WI38 (cell line): Measurements from ENCODE around the gene SLC43A2.

Experiments used
- H3K4me3 ChIP-seq: 2 replicates; pipeline ENCODE4 v1.5.1; 2011; ENCODE audit warnings: low read depth, mild to moderate bottlenecking, control low read depth, low read length
- TF ChIP-seq, protein P1 (sequence below): IDR thresholded peaks from 2 replicates; pipeline ENCODE4 v1.5.1; 2012; ENCODE audit warnings: low read depth, mild to moderate bottlenecking, control low read depth, low read length

SLC43A2 gene

DNA sequence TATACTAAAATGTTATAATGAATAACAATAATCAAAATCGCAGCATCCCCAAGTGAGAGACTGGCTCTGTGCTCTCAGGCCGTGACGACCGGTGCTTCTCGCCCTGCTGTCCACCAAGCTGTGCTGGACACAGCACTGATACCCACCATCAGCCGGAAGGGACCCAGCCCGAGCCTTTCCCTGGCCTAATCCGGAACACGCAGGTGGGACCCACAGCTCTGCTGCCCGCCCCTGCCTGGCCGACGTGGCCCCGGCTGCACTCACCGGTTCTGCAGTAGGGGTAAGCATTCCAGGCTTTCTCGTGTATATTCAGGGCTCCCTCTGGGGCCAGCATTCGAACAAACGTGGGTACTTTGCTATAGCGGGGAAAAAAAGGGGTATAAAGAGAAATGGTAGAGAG, 80.6 kb downstream of the SLC43A2 start:
- no peak overlapping the region for H3K4me3 ChIP-seq
- TF ChIP-seq, protein P1, sequence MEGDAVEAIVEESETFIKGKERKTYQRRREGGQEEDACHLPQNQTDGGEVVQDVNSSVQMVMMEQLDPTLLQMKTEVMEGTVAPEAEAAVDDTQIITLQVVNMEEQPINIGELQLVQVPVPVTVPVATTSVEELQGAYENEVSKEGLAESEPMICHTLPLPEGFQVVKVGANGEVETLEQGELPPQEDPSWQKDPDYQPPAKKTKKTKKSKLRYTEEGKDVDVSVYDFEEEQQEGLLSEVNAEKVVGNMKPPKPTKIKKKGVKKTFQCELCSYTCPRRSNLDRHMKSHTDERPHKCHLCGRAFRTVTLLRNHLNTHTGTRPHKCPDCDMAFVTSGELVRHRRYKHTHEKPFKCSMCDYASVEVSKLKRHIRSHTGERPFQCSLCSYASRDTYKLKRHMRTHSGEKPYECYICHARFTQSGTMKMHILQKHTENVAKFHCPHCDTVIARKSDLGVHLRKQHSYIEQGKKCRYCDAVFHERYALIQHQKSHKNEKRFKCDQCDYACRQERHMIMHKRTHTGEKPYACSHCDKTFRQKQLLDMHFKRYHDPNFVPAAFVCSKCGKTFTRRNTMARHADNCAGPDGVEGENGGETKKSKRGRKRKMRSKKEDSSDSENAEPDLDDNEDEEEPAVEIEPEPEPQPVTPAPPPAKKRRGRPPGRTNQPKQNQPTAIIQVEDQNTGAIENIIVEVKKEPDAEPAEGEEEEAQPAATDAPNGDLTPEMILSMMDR: no peak

- TF ChIP-seq, protein P1: no peak
- no peak overlapping the region for H3K4me3 ChIP-seq
Observed at GRCh38 chr17:1546292-1546922, 82.2 kb downstream of the SLC43A2 start.

- TF ChIP-seq, protein P1: no peak
- no peak overlapping the region for H3K4me3 ChIP-seq
Observed at GRCh38 chr17:1545618-1546017, 83.0 kb downstream of the SLC43A2 start.

- no peak overlapping the region for H3K4me3 ChIP-seq
- TF ChIP-seq, protein P1: no peak
Observed at GRCh38 chr17:1542316-1542715, 86.3 kb downstream of the SLC43A2 start.

- TF ChIP-seq, protein P1: no peak
- H3K4me3 ChIP-seq: no peak overlapping the region
Observed at GRCh38 chr17:1541367-1541904, 87.2 kb downstream of the SLC43A2 start.

GRCh38 chr17:1539811-1540210, 88.8 kb downstream of the SLC43A2 start:
- TF ChIP-seq, protein P1: no peak
- no peak overlapping the region for H3K4me3 ChIP-seq

- no peak overlapping the region for H3K4me3 ChIP-seq
- TF ChIP-seq, protein P1: no peak
Observed at GRCh38 chr17:1535737-1536136, 92.9 kb downstream of the SLC43A2 start.
